Brain microvascular endothelial cell (primary cell): Measurements from ENCODE around the gene FRAS1.

Source experiments
- DNase-seq: peaks from one replicate; pipeline ENCODE4 v3.0.0-alpha.2; 2020
- H3K27ac ChIP-seq: fragments of 250-450 bp; sonication (Bioruptor Pico); 2 replicates; pipeline ENCODE4 v1.5.1; 2020; ENCODE audit warnings: mild to moderate bottlenecking, moderate library complexity
- H3K27me3 ChIP-seq: fragments of 250-450 bp; sonication (Bioruptor Pico); replicated peaks from 2 replicates; pipeline ENCODE4 v1.5.1; 2020; ENCODE audit warnings: mild to moderate bottlenecking
- H3K36me3 ChIP-seq: fragments of 250-450 bp; sonication (Bioruptor Pico); replicated peaks from 2 replicates; pipeline ENCODE4 v1.5.1; 2020; ENCODE audit warnings: mild to moderate bottlenecking
- H3K4me3 ChIP-seq: 2 replicates; pipeline ENCODE4 v1.5.1; 2011; ENCODE audit warnings: low read depth, mild to moderate bottlenecking, control low read depth, low read length, moderate library complexity
- CTCF ChIP-seq: IDR thresholded peaks from 2 replicates; pipeline ENCODE4 v1.5.1; 2011; ENCODE audit warnings: low read depth, mild to moderate bottlenecking, moderate library complexity, low read length, control low read depth, inconsistent platforms; ENCODE audit errors: missing control alignments
- in situ Hi-C: cut with HindIII; loops from 2 replicates; pipeline ENCODE4 v1.10.0; 2017; ENCODE audit warnings: low sequenced_read_pairs, low pct_ligation_motif_present

The FRAS1 gene

GRCh38 chr4:78379991-78380729 lies 323.0 kb downstream of the FRAS1 start:
- DNase-seq: no peak
- Histone ChIP-seq H3K4me3 (no peak overlapping the region), H3K36me3 (no peaks in the 10 kb centered on the region), H3K27me3 (no peaks in the 10 kb centered on the region), H3K27ac (no peak overlapping the region)
- in situ Hi-C loops: no loop called here
- TF ChIP-seq CTCF: no peak

DNA sequence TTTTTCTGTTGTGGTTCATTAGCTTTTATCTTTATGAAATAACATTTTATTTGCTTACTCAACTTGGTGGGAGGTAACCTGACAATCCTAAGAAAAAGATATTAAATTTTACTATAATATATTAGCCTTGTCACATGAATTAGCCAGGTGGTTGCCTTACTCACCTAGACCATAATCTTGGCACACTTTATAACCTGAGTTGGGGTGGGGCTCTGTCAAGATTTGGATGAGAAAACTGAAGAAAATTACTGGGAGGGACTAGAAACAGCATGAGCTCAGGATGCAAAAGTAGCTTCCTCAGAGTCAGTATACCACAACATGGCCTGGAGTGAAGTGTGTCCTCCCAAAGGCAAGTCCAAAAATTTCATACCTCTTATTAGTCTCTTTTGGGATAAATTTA lies 329.6 kb downstream of the FRAS1 start:
- H3K4me3 ChIP-seq: no peak overlapping the region
- no peak for TF ChIP-seq CTCF
- DNase-seq: no peak
- in situ Hi-C loops: no loop called here
- no peaks in the 10 kb centered on the region for H3K36me3 ChIP-seq
- no peak overlapping the region for H3K27ac ChIP-seq
- no peaks in the 10 kb centered on the region for H3K27me3 ChIP-seq

- no peak for TF ChIP-seq CTCF
- DNase-seq: no peak
- in situ Hi-C loops: no loop called here
- Histone ChIP-seq H3K27me3 (no peaks in the 10 kb centered on the region), H3K27ac (no peak overlapping the region), H3K4me3 (no peak overlapping the region), H3K36me3 (no peaks in the 10 kb centered on the region)
Measured at GRCh38 chr4:78395642-78396041, 338.5 kb downstream of the FRAS1 start.

- no peak overlapping the region for H3K4me3 ChIP-seq
- in situ Hi-C loops: no loop called here
- H3K36me3 ChIP-seq: no peaks in the 10 kb centered on the region
- H3K27me3 ChIP-seq: no peaks in the 10 kb centered on the region
- H3K27ac ChIP-seq: no peak overlapping the region
- no peak for DNase-seq
- TF ChIP-seq CTCF: no peak
Measured at GRCh38 chr4:78396613-78397291, 339.6 kb downstream of the FRAS1 start.

DNA sequence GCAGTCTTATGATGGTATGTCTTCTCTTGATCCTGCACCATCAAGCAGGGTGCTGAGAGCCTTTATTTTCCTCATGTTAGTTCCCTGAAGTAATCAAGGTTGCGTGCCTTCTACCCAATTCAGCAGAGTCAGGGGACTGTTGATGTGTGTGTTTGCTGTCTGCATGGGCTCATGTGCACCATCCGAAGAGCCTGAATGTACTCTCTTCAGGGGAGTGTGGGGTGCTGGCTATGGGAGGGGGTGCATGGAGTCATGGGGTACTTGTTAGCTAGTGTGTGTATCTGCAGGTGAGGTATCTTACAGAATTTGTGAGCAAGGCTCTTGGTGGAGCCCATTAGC lies 340.1 kb downstream of the FRAS1 start:
- Histone ChIP-seq H3K36me3 (no peaks in the 10 kb centered on the region), H3K4me3 (no peak overlapping the region), H3K27me3 (no peaks in the 10 kb centered on the region), H3K27ac (no peak overlapping the region)
- in situ Hi-C loops: no loop called here
- DNase-seq: no peak
- no peak for TF ChIP-seq CTCF
